ENCODE measurements around the gene RFC3. TPM values are rescaled to one million over a fixed set of nuclear protein-coding genes. Genes with fewer than 3 reads are reported as not detected.

Gene RFC3
- total RNA-seq, 1 donor from 2014 or later = 9.6 TPM

DNA sequence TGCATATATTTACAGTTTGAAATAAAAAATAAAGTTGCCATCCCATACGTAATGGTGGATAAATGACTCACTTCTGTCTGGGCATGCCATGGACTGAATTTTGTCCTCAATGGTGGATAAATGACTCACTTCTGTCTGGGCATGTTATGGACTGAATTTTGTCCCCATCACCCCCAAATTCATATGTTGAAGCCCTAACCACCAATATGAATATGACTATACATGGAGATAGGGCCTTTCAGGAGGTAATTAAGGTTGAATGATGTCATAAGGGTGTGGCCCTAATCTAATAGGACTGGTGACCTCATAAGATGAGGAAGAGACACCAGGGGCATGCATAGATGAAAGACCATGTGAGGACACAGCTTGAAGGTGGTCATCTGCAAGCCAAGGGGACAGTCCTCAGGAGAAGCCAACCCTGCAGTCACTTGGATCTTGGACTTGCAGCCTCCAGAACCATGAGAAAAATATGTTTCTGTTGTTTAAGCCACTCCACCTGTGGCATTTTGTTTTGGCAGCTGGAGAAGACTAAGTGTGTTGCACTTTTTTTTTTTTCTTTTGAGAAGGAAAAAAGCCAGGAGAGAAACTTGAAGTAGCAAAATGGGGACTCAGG lies 41.8 kb downstream of the RFC3 start:
- intact Hi-C loops (cut with DNase I) = no loop called here
- ATAC-seq = no peak
- no peak for DNase-seq (ENCODE audit: low spot score)

DNA sequence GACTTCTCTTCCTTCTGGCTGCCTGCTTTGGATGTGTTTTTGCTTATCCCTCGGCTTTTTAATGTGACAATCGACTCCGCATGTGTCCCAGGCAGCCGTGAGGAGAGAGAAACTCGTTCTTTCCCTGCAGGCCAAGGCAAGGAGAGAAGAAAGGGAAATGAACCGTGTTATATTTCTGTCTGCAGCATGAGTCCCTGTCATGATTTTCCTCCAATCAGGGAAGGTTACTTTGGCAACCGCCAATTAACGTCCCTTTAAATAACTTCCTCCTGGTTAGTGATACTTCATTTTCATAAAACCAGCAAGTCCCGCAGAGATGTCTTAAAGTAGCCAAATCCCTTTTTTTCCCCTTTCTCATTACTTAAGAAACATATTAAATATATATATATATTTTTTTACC lies 42.6 kb downstream of the RFC3 start:
- ATAC-seq (no peak), DNase-seq (ENCODE audit: low spot score) (no peak)
- intact Hi-C loops (cut with DNase I) = no loop called here

DNA sequence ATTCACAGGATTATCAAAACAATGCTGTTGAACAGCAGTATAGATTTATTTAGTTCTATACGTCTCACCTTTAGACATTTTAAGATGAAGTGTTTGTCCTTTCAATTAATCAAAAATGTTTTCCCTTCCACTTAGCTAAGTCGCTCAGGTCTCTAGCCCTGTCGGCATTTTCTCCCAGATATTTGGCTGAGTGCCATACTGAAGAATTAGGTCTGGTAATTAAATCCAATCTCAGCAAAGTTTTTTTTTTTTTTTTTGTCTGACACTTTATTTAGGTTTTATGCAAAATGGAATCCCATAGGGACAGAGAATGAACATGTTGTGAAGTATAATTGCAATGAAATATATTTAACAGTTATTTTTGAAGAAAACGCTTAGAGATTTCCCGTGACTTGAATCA lies 44.1 kb downstream of the RFC3 start:
- no peak for ATAC-seq
- intact Hi-C loops (cut with DNase I) = no loop called here
- no peak for DNase-seq (ENCODE audit: low spot score)

DNA sequence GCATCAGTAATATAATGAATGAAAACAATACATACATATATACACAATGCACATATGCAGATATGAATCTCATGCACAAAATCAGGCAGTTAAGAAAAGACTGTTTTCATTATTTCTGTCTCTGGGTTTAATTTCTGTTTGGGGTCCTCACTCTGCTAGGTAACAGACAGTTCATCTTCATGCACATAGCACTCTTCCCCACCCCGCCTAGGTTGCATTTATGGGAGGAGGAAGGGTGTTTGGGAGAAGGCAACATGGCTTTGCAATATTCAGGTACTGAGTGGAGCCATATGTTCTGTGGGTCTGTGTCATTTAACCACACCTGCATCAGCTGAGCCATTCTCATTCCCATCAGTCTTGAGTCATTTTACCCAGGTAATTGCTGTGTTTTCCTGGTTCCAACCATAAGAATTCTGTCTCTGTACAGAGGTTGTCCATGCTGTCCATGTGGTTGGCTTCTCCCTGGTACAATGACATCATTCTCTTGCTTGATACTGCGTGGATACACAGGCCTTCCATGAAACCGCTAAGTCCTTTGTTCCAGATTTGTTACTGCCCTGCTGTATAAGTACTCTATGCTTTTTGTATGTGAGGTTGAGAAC lies 45.3 kb downstream of the RFC3 start:
- no peak for ATAC-seq
- intact Hi-C loops (cut with DNase I) = no loop called here
- DNase-seq (ENCODE audit: low spot score) = no peak

DNA sequence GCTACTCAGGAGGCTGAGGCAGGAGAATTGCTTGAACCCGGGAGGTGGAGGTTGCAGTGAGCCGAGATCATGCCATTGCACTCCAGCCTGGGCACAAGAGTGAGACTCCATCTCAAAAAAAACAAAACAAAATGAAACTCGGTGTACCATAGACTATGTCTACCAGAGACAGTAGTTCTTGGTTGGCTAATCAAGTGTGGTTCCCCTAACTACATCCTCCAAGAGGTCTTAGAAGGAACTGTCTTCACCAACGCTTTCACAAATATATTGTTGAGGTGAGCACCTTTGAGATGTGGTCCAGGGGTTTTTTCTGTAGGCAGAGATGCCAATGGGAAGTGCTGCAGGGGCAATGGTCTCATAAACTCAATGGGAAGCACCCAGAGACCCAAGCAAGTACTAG lies 48.0 kb downstream of the RFC3 start:
- no peak for ATAC-seq
- intact Hi-C loops (cut with DNase I) = no loop called here
- no peak for DNase-seq (ENCODE audit: low spot score)

DNA sequence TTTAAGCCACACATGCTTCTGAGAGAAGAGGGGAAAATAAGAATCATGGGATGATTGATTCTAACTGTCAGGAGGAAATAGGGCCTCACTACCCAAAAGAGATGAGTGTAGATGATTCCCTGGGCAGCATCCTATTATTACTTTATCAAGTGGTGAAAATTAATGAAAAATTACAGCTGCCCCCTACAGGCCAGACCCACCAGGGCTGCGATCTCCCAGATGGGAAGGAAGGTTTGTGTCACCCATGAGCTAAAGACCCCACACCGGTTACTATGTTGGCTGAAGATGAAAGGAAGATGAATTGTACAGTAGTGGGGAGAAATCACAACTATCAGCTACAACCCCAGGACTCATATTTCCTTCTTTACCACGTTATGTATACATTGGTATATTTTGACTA lies 49.5 kb downstream of the RFC3 start:
- no peak for DNase-seq (ENCODE audit: low spot score)
- ATAC-seq = no peak
- intact Hi-C loops (cut with DNase I) = no loop called here

DNA sequence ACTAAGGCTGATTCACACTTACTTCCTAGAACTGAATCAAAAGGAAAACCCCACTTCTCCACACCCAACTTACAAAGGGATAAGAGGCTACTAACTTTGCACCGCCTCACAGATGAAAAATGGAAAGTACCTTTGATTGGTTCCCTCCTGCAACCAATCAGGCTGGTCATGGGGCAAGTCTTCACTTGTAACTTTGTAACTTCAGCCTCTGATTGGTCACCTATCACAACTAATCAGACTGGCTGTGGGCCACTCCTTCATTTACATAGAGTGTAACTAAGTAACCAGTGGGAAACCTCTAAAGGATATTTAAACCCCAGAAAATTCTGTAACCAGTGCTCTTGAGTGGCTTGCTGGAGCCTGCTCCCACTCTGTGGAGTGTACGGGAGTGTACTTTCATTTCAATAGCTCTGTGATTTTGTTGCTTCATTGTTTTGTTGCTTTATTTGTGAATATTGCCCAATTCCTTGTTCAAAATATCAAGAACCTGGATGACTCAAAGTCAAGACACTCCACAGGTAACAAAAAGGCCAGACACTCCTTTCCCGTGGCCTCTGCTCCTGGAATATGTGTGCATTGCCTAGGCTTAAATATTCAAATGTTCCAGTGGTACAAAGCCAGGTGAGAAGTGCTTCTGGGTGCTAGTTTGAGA lies 50.5 kb downstream of the RFC3 start:
- intact Hi-C loops (cut with DNase I) = no loop called here
- no peak for DNase-seq (ENCODE audit: low spot score)
- ATAC-seq = no peak

DNA sequence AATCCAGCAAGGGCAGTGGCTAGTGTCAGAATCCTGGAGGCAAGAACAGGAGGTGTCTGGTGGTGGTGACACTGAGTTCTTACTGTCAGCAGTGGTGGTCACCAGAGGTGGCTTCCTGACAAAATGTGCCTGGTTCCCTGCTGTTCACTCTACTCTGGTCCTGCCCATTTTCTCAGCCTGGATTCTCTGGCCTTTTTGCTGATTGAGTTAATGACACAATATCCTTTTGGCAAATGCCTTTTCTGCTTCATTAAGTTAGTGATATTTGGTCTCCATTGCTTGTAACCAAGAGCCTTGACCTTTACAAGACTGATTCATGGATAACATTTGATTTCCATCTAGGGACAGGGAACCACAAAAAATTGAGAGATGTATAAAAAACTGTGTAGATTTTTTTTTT lies 51.1 kb downstream of the RFC3 start:
- ATAC-seq (no peak), DNase-seq (ENCODE audit: low spot score) (no peak)
- intact Hi-C loops (cut with DNase I) = no loop called here

DNA sequence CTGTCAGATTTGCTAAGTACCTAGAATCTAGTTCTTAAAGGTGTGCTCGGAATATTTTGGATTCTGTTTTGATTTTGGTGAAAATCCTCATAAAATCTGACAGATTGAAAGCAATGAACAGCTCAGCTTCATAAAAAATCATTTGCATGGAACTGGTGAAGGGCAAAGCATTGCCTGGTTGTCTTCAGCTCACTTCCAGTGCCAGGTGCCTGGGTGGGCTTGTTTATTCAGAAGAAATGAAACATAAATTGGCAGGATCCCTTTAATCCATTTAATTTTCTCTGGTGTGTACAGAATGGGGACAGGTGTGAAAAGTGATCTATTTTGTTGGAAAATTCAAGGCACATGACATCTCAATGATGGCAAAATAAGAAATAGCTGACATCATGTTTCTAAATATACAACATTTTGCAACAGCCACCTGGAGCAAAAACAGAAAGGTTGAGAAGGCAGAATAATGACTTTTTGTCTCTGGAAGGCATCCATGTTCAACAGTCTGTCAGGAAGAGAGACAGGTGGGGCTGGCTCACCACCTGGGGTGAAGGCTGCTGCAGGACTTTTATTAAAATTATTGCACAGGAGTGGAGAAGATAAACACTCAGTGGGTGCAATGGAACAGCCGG lies 52.2 kb downstream of the RFC3 start:
- intact Hi-C loops (cut with DNase I) = no loop called here
- no peak for ATAC-seq
- no peak for DNase-seq (ENCODE audit: low spot score)

DNA sequence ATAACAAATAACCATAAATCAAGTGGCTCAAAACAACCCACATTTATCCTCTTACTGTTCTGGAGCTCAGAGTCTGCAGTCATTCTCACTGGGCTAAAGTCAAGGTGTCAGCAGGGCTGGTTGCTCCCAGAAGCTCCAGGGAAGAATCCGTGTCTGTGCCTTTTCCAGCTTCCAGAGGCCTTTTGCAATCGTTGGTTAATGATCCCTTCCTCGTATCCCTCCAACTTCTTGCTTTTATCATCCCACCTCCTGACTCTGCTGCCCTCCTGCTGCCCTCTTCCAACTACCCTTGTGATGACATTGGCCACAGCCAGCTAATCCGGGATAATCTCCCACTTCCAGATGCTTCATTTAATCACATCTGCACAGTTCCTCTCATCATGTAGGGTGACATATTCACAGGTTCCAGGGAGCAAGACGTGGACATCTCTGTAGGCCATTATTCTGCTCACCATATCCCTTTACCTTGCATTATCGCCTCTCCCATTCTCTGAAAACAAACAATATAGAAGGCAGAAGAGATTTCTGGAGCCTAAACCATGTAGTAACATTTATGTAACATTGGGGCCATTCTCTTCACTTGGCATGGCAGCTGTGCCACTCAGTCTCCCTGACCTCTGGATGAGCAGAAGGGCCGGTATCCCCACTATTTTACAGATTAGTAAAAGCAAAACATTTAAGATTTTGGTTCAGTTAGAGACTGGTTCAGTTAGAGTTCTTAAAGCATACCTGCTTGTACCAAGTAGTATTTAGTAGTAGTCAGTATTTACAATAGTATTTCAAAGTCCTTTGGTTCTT lies 53.5 kb downstream of the RFC3 start:
- intact Hi-C loops (cut with DNase I) = no loop called here
- no peak for ATAC-seq
- no peak for DNase-seq (ENCODE audit: low spot score)

DNA sequence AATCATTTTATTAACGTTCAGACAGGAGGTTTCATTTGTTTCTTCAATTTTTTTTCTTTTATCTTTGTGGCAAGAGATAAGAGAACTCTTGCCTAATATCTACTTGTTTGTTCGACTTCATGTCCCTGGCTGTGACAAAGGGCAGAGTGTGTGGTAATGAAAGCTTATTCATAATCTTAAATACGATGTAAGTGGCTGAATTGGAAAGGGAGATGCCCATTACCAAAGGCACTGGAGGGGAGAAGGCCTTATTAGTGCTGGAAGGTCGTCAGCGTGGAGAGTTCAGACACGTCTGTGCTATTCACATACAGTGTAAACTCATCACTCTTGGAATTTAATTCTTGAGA lies 54.0 kb downstream of the RFC3 start:
- intact Hi-C loops (cut with DNase I) = no loop called here
- DNase-seq (ENCODE audit: low spot score) (no peak), ATAC-seq (no peak)

DNA sequence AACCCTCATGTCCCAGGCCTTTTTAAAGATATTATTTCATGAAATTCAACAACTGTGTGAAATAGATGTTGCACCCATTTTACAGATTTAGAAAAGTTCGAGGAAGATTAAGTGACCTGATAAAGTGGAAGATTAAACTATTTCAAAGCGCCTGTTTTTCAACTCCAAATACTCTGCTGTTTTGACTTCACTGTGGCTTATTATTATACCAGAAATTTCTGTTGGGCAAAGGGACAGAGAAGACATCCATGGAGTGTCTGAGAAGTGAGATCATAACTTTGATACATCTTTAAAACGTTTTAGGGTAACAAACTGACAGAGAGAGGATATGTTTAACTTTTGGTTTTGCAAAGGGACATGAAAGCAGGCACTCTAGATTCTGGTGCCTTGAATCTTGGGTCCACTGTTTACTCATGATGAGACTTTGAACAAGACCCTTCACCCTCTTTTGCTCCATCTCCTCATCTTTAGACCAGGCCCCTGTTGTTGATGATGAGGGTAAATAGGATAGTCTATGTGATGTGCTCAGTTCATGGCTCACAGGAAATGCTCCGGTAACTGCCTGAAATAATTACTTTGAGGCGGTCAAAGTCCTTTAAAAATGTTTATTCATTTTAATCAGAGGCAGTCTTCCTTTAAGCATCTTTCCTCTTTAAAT lies 55.4 kb downstream of the RFC3 start:
- intact Hi-C loops (cut with DNase I) = no loop called here
- DNase-seq (ENCODE audit: low spot score) (no peak), ATAC-seq (no peak)

DNA sequence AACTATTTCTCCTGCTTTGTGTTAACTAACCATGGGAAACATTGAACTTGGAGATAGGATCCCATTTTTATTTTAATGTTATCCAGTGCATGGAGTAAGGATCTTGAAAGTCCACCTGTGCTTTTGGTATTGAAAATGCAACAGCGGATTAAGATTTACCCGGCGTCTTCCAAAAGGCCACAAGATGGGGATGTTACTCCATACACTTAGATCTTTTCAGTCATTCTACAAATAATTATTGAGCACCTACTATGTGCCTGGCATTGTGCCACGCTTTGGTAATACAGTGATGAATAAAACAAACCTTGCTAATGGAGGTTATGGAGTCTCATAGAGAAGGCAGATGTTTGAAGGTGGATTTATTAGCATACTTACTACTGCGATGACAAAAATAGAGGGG lies 56.9 kb downstream of the RFC3 start:
- DNase-seq (ENCODE audit: low spot score) (no peak), ATAC-seq (no peak)
- intact Hi-C loops (cut with DNase I) = no loop called here

DNA sequence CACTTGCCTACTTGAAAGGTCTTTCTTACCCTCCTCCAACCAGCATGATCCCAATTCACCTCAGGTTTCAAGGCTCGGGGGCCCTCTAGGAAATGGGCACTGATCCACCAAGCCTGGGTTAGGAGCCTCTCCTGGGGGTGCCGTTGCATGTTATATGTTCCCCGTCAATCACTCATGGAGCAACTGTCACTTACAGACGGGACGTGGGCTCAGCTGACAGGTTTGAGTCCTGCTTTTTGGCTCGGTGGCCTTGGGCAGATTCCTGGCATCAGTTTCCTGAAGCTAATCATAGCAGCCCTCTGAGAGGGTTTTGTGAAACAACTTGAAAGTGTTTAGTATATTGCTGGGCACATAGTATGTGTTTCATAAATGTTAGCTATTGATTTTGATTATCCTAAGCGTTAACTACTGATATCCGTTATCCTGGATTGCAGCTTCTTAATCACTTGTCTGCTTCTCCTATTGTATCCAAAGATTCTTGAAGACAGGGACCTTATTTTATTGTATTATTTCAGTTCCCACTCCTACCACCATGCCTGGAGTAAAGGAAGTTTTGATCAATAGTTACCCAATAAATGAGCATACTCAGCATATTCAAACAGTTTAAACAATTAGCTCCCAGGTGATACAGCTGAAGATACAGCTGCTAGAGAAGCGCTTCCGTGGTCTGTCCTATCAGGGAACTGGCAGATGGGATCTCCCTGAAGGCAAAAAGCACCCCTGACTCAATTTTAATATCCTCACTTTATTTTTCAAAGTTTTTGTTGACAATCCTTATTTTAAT lies 57.9 kb downstream of the RFC3 start:
- DNase-seq (ENCODE audit: low spot score) (no peak), ATAC-seq (no peak)
- intact Hi-C loops (cut with DNase I) = no loop called here

DNA sequence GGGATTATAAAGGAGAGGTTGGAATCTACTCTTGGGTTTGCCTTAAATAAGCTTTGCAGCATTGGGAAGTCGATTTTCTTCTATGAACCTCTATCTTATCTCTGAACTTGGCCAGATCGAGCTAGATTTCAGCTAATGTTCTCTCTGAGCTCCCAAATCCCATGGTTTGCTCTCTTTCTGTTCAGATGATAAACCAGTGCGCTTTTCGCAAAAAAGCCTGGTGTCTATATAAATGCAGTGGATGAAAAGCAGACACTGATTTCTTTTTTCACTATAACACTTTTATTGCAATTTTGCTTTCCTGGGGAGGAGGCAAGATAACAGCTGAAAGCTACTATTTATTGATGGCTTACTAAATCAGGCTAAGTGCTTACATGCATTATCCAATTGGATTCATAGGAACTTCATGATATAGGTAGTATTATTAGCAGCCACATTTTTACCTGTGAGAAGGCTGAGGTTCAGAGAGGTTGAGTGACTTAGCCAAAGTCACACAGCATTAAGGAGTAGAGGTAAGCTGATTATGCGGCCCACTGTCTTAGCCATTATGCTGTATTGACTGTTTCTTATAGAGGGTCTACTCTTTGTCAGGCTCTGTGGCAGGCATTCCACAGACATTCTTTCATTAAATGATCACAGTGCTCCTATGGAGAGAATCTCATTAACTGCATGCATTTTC lies 58.9 kb downstream of the RFC3 start:
- intact Hi-C loops (cut with DNase I) = no loop called here
- DNase-seq (ENCODE audit: low spot score) (no peak), ATAC-seq (no peak)

DNA sequence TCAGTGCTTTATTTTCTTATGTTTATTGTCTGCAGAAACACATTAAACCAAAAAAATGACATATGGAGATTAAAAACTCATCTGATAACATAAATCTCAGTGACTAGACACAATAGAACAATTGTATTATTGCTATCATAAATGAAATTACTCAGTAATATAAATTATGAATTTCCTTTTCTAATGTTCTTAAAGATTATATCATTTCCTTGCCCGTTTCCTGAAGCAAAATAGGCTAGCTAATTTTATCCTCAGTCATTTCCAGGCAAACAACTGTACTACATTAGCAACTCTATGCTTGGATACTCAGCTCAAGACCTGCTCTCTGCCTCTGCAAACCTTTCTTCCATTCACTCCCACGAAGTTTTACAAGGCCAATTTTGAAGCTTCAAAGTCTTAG lies 61.2 kb downstream of the RFC3 start:
- intact Hi-C loops (cut with DNase I) = no loop called here
- ATAC-seq (no peak), DNase-seq (ENCODE audit: low spot score) (no peak)

DNA sequence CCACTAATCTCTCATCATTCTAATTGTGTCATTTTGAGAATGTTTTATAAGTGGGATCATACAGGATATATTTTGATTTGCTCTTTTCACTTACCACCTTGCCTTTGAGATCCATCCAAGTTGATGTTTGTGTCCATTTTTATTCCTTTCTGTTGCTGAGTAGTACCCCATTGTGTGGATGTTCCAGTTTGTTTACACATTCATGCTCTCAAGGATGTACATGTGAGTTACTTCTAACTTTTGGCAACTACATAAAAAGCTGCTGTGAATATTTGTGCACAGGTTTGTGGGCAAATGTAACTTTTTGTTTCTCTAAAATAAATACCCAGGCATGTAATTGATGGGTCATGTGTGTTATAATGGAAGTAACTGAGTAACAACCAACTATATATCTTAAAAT lies 64.9 kb downstream of the RFC3 start:
- DNase-seq (ENCODE audit: low spot score) (no peak), ATAC-seq (no peak)
- intact Hi-C loops (cut with DNase I) = no loop called here
